Measurements from ENCODE around the gene NDUFAF5.

NDUFAF5 gene

GRCh38 chr20:13778827-13779226, 6.0 kb upstream of the NDUFAF5 start:
- no peak for DNase-seq (ENCODE audit: low read depth)

- DNase-seq (ENCODE audit: low read depth), result no peak
These were observed 1.3 kb upstream of the NDUFAF5 start for GRCh38 chr20:13783528-13783927.

GRCh38 chr20:13784271-13784892, 446 bp upstream of the NDUFAF5 start:
- no peak for DNase-seq (ENCODE audit: low read depth)

GRCh38 chr20:13786143-13786828, 1.5 kb downstream of the NDUFAF5 start:
- DNase-seq (ENCODE audit: low read depth), result no peak

- no peak for DNase-seq (ENCODE audit: low read depth)
These were observed 3.5 kb downstream of the NDUFAF5 start for GRCh38 chr20:13788167-13788834.

GRCh38 chr20:13790708-13791107, 5.9 kb downstream of the NDUFAF5 start:
- no peak for DNase-seq (ENCODE audit: low read depth)

- DNase-seq (ENCODE audit: low read depth), result no peak
These were observed 7.0 kb downstream of the NDUFAF5 start for GRCh38 chr20:13791540-13792459.

- no peak for DNase-seq (ENCODE audit: low read depth)
These were observed 8.2 kb downstream of the NDUFAF5 start for GRCh38 chr20:13793001-13793400.

- DNase-seq (ENCODE audit: low read depth), result no peak
These were observed 9.8 kb downstream of the NDUFAF5 start for GRCh38 chr20:13794667-13795066.

- DNase-seq (ENCODE audit: low read depth), result no peak
These were observed 14.2 kb downstream of the NDUFAF5 start for GRCh38 chr20:13799040-13799439.

- DNase-seq (ENCODE audit: low read depth), result no peak
These were observed 15.1 kb downstream of the NDUFAF5 start for GRCh38 chr20:13799974-13800373.

- DNase-seq (ENCODE audit: low read depth), result no peak
These were observed 15.9 kb downstream of the NDUFAF5 start for GRCh38 chr20:13800728-13801134.

GRCh38 chr20:13809373-13809772, 24.5 kb downstream of the NDUFAF5 start:
- DNase-seq (ENCODE audit: low read depth), result no peak

- DNase-seq (ENCODE audit: low read depth), result no peak
These were observed 25.0 kb downstream of the NDUFAF5 start for GRCh38 chr20:13809855-13810254.

GRCh38 chr20:13810446-13810845, 25.6 kb downstream of the NDUFAF5 start:
- no peak for DNase-seq (ENCODE audit: low read depth)

- no peak for DNase-seq (ENCODE audit: low read depth)
These were observed 29.1 kb downstream of the NDUFAF5 start for GRCh38 chr20:13813910-13814309.

- DNase-seq (ENCODE audit: low read depth), result no peak
These were observed 29.8 kb downstream of the NDUFAF5 start for GRCh38 chr20:13814672-13815071.

GRCh38 chr20:13816757-13817156, 31.9 kb downstream of the NDUFAF5 start:
- DNase-seq (ENCODE audit: low read depth), result no peak

- no peak for DNase-seq (ENCODE audit: low read depth)
These were observed 32.5 kb downstream of the NDUFAF5 start for GRCh38 chr20:13817342-13817741.

GRCh38 chr20:13819885-13820645, 35.2 kb downstream of the NDUFAF5 start:
- no peak for DNase-seq (ENCODE audit: low read depth)

- no peak for DNase-seq (ENCODE audit: low read depth)
These were observed 37.0 kb downstream of the NDUFAF5 start for GRCh38 chr20:13821876-13822275.

GRCh38 chr20:13822459-13822858, 37.6 kb downstream of the NDUFAF5 start:
- no peak for DNase-seq (ENCODE audit: low read depth)

All from stimulated activated CD8-positive, alpha-beta memory T cell treated with anti-CD3 and anti-CD28 coated beads, Interleukin-15, amount 100 ng/mL, for 1 hour (primary cell).